HEK293 (cell line): ENCODE data around the gene MPG.

Experiments used
- CTCF ChIP-seq: fragments of 450-650 bp; formaldehyde crosslinking; IDR thresholded peaks from 2 replicates; pipeline ENCODE4 v1.5.1; 2016; ENCODE audit warnings: missing biosample characterization, missing genetic modification characterization
- HOXA7 ChIP-seq: sonication (generic); formaldehyde crosslinking; IDR thresholded peaks from 2 replicates; pipeline ENCODE4 v1.8.1; 2022; ENCODE audit warnings: missing genetic modification reagents, borderline replicate concordance
- ZNF214 ChIP-seq: fragments of 450-650 bp; formaldehyde crosslinking; IDR thresholded peaks from 2 replicates; pipeline ENCODE4 v1.5.1; 2017; ENCODE audit warnings: missing biosample characterization, mild to moderate bottlenecking, missing genetic modification characterization, borderline replicate concordance
- ZNF23 ChIP-seq: fragments of 450-650 bp; formaldehyde crosslinking; IDR thresholded peaks from 2 replicates; pipeline ENCODE4 v1.5.1; 2016; ENCODE audit warnings: missing biosample characterization, missing genetic modification characterization, borderline replicate concordance
- ZNF302 ChIP-seq: fragments of 450-650 bp; formaldehyde crosslinking; IDR thresholded peaks from 2 replicates; pipeline ENCODE4 v1.5.1; 2016; ENCODE audit warnings: missing biosample characterization, missing genetic modification characterization, low read depth
- ZNF530 ChIP-seq: fragments of 450-650 bp; formaldehyde crosslinking; IDR thresholded peaks from 2 replicates; pipeline ENCODE4 v1.5.1; 2016; ENCODE audit warnings: low read depth, missing biosample characterization, missing genetic modification characterization
- ZNF558 ChIP-seq: fragments of 450-650 bp; formaldehyde crosslinking; IDR thresholded peaks from 2 replicates; pipeline ENCODE4 v1.5.1; 2016; ENCODE audit warnings: missing biosample characterization, missing genetic modification characterization

- no peak for TF ChIP-seq CTCF (tag by site-specific recombination)
- no peak for TF ChIP-seq HOXA7 (CRISPR knock-in tag)
- no peak for TF ChIP-seq ZNF302 (tag by site-specific recombination)
- TF ChIP-seq ZNF23 (tag by site-specific recombination), result no peak
- no peak for TF ChIP-seq ZNF214
- TF ChIP-seq ZNF558 (tag by site-specific recombination), result no peak
- no peak for TF ChIP-seq ZNF530
Measured at GRCh38 chr16:66309-67182, 11.5 kb upstream of the MPG start.
